GM06990 (cell line): ENCODE measurements around the gene CHDH.

Experiments
- DNase-seq: peaks from one replicate; pipeline ENCODE4 v3.0.0-alpha.2; 2011; ENCODE audit not compliant: insufficient read length; ENCODE audit errors: extremely low read depth
- H3K27me3 ChIP-seq: replicated peaks from 2 replicates; pipeline ENCODE4 v1.6.0; 2011; ENCODE audit warnings: low read length; ENCODE audit not compliant: control insufficient read depth, insufficient read depth
- H3K36me3 ChIP-seq: 2 replicates; pipeline ENCODE4 v1.5.1; 2011; ENCODE audit warnings: low read length; ENCODE audit not compliant: control insufficient read depth, insufficient read depth
- H3K4me3 ChIP-seq: replicated peaks from 2 replicates; pipeline ENCODE4 v1.5.1; 2011; ENCODE audit warnings: low read depth, mild to moderate bottlenecking, control low read depth, low read length
- CTCF ChIP-seq: IDR thresholded peaks from 2 replicates; pipeline ENCODE4 v1.5.1; 2011; ENCODE audit warnings: low read length, control low read depth, mild to moderate bottlenecking, inconsistent platforms; ENCODE audit not compliant: insufficient read depth, poor library complexity, severe bottlenecking

Gene CHDH

GRCh38 chr3:53820084-53820483, 26.1 kb downstream of the CHDH start:
- no peak for TF ChIP-seq CTCF
- H3K27me3 ChIP-seq, result no peaks in the 10 kb centered on the region
- DNase-seq, result no peak
- no peak overlapping the region for H3K4me3 ChIP-seq
- H3K36me3 ChIP-seq, result peaks cover 6% of the 10 kb centered on the region

- H3K36me3 ChIP-seq, result peaks cover 6% of the 10 kb centered on the region
- H3K27me3 ChIP-seq, result no peaks in the 10 kb centered on the region
These were observed 26.9 kb downstream of the CHDH start for GRCh38 chr3:53819163-53819868.

GRCh38 chr3:53818221-53819162, 27.7 kb downstream of the CHDH start:
- no peaks in the 10 kb centered on the region for H3K27me3 ChIP-seq
- no peak for DNase-seq
- no peak for TF ChIP-seq CTCF
- H3K36me3 ChIP-seq, result peaks cover 6% of the 10 kb centered on the region
- H3K4me3 ChIP-seq, result no peak overlapping the region

More at GRCh38 chr3:53819163-53819868, 26.9 kb downstream of the CHDH start:
- TF ChIP-seq CTCF, result no peak
- no peak for DNase-seq
- no peak overlapping the region for H3K4me3 ChIP-seq

GRCh38 chr3:53817809-53818208, 28.4 kb downstream of the CHDH start:
- Histone ChIP-seq H3K4me3 (no peak overlapping the region), H3K27me3 (no peaks in the 10 kb centered on the region), H3K36me3 (peaks cover 6% of the 10 kb centered on the region)
- TF ChIP-seq CTCF, result no peak
- no peak for DNase-seq

GRCh38 chr3:53817211-53817610, 29.0 kb downstream of the CHDH start:
- no peak for DNase-seq
- Histone ChIP-seq H3K4me3 (no peak overlapping the region), H3K36me3 (peaks cover 5% of the 10 kb centered on the region), H3K27me3 (no peaks in the 10 kb centered on the region)
- no peak for TF ChIP-seq CTCF
